H1 (cell line): Measurements from ENCODE around the gene ZNF189. TPM values are rescaled to one million over a fixed set of nuclear protein-coding genes. Genes with fewer than 3 reads are reported as not detected.
A peak's percentile ranks its signal among the peaks of the same experiment; 100 is the strongest.

ENCODE experiments used
- CTCF ChIA-PET: fragments of 300-600 bp; sonication (Branson Sonifier 250); formaldehyde crosslinking; loops from one replicate; lab custom pipeline; 2021; ENCODE audit not compliant: partially characterized antibody; lab: Charles Lee
- POLR2A ChIA-PET: fragments of 300-600 bp; sonication (Branson Sonifier 250); formaldehyde crosslinking; loops from one replicate; lab custom pipeline; 2021; ENCODE audit warnings: inconsistent platforms; ENCODE audit not compliant: partially characterized antibody; lab: Charles Lee
- DNase-seq, 2 experiments: peaks; one replicate each; pipeline versions ENCODE4 v3.0.0 to v3.0.0-alpha.2; 2010 to 2022; ENCODE audit warnings: low spot score in 2 of 2, low read depth in 1 of 2, mixed read lengths in 1 of 2
- FAIRE-seq: peaks from 2 replicates; lab custom pipeline; 2011; peaks lifted over from hg19 to GRCh38; lab: Jason Lieb, UNC
- H2AFZ ChIP-seq: 2 replicates; pipeline ENCODE4 v1.8.1; 2012; ENCODE audit warnings: low read length, inconsistent platforms
- H2AK5ac ChIP-seq: 2 replicates; pipeline ENCODE4 v1.6.1; 2013; ENCODE audit warnings: low read depth, low read length
- H2BK120ac ChIP-seq: replicated peaks from 2 replicates; pipeline ENCODE3; 2013; ENCODE audit warnings: low read depth, low read length, inconsistent platforms
- H2BK12ac ChIP-seq: 2 replicates; pipeline ENCODE4 v1.6.1; 2013; ENCODE audit warnings: low read depth, low read length
- H2BK15ac ChIP-seq: 2 replicates; pipeline ENCODE4 v1.6.1; 2013; ENCODE audit warnings: low read length
- H2BK20ac ChIP-seq: 2 replicates; pipeline ENCODE4 v1.6.1; 2013; ENCODE audit warnings: low read length
- H2BK5ac ChIP-seq: 2 replicates; pipeline ENCODE4 v1.6.1; 2013; ENCODE audit warnings: low read depth, low read length
- H3K14ac ChIP-seq: 2 replicates; pipeline ENCODE4 v1.6.1; 2013; ENCODE audit warnings: inconsistent platforms; ENCODE audit not compliant: insufficient read length
- H3K18ac ChIP-seq: 2 replicates; pipeline ENCODE4 v1.6.1; 2013; ENCODE audit warnings: low read length; ENCODE audit errors: extremely low read depth
- H3K23ac ChIP-seq: 2 replicates; pipeline ENCODE4 v1.6.1; 2013; ENCODE audit warnings: inconsistent platforms; ENCODE audit not compliant: insufficient read length
- H3K23me2 ChIP-seq: 2 replicates; pipeline ENCODE4 v1.6.1; 2013; ENCODE audit warnings: low read depth, low read length
- H3K27ac ChIP-seq: 2 replicates; pipeline ENCODE4 v1.6.1; 2011; ENCODE audit warnings: low read depth, low read length, inconsistent platforms
- H3K27me3 ChIP-seq, 4 experiments: replicated peaks in 1 of 4; 1 replicate in 1 of 4; 2 replicates in 3 of 4; pipeline versions ENCODE4 v1.6.1 to v1.8.1; 2011 to 2013; ENCODE audit warnings: low read length in 3 of 4, mild to moderate bottlenecking in 3 of 4, inconsistent platforms in 2 of 4, mixed read lengths in 2 of 4, moderate library complexity in 1 of 4; ENCODE audit not compliant: control insufficient read depth in 3 of 4, insufficient read depth in 3 of 4; ENCODE audit errors: extremely low read depth in 1 of 4
- H3K36me3 ChIP-seq, 4 experiments: 2 replicates each; pipeline versions ENCODE4 v1.6.1 to v1.8.1; 2011 to 2013; ENCODE audit warnings: mild to moderate bottlenecking in 4 of 4, low read length in 3 of 4, moderate library complexity in 2 of 4, control low read depth in 1 of 4, inconsistent platforms in 1 of 4; ENCODE audit not compliant: insufficient read depth in 4 of 4, control insufficient read depth in 2 of 4
- H3K4ac ChIP-seq: replicated peaks from 2 replicates; pipeline ENCODE3; 2013; ENCODE audit warnings: low read length, low read depth, mixed read lengths, inconsistent platforms; ENCODE audit not compliant: insufficient read length
- H3K4me1 ChIP-seq, 4 experiments: replicated peaks in 1 of 4; 1 replicate in 1 of 4; 2 replicates in 3 of 4; pipeline versions ENCODE4 v1.6.1 to v1.8.1; 2011 to 2013; ENCODE audit warnings: low read length in 3 of 4, inconsistent platforms in 2 of 4, mixed read lengths in 1 of 4; ENCODE audit not compliant: insufficient read depth in 4 of 4, control insufficient read depth in 3 of 4
- H3K4me2 ChIP-seq, 2 experiments: 2 replicates each; pipeline versions ENCODE4 v1.6.1 to v1.8.1; 2011 to 2013; ENCODE audit warnings: low read depth in 2 of 2, low read length in 2 of 2, control low read depth in 1 of 2, inconsistent platforms in 1 of 2, mild to moderate bottlenecking in 1 of 2; ENCODE audit not compliant: insufficient read depth in 1 of 2
- H3K4me3 ChIP-seq, 4 experiments: fragments of 200-600, 300-600 bp in 1 of 4; sonication (generic), shearing (Covaris generic), sonication (Bioruptor Twin) in 1 of 4; 2 replicates each; pipeline versions ENCODE4 v1.5.1 to v1.8.1; 2011 to 2016; ENCODE audit warnings: low read length in 4 of 4, low read depth in 3 of 4, control low read depth in 2 of 4, inconsistent platforms in 2 of 4, mild to moderate bottlenecking in 2 of 4, mixed read lengths in 1 of 4, moderate library complexity in 1 of 4; ENCODE audit not compliant: insufficient read depth in 2 of 4; ENCODE audit errors: extremely low read depth in 1 of 4
- H3K56ac ChIP-seq: replicated peaks from 2 replicates; pipeline ENCODE3; 2013; ENCODE audit warnings: low read depth, mild to moderate bottlenecking, mixed read lengths, low read length, inconsistent platforms; ENCODE audit not compliant: insufficient read length
- H3K79me1 ChIP-seq: 2 replicates; pipeline ENCODE4 v1.6.1; 2013; ENCODE audit warnings: low read depth, low read length, control low read depth
- H3K79me2 ChIP-seq, 2 experiments: 2 replicates each; pipeline versions ENCODE4 v1.6.1 to v1.8.1; 2012 to 2013; ENCODE audit warnings: low read length in 2 of 2, mild to moderate bottlenecking in 2 of 2, inconsistent platforms in 1 of 2; ENCODE audit not compliant: insufficient read depth in 2 of 2, control insufficient read depth in 1 of 2
- H3K9ac ChIP-seq, 4 experiments: replicated peaks in 1 of 4; 1 replicate in 1 of 4; 2 replicates in 3 of 4; pipeline versions ENCODE4 v1.6.1 to v1.8.1; 2011 to 2013; ENCODE audit warnings: low read depth in 3 of 4, low read length in 3 of 4, control low read depth in 2 of 4, mild to moderate bottlenecking in 2 of 4, moderate library complexity in 2 of 4, inconsistent platforms in 1 of 4; ENCODE audit errors: extremely low read depth in 1 of 4
- H3K9me3 ChIP-seq, 2 experiments: 2 replicates each; pipeline versions ENCODE4 v1.6.1 to v1.8.1; 2012 to 2013; ENCODE audit warnings: mild to moderate bottlenecking in 2 of 2, moderate library complexity in 2 of 2, control low read depth in 1 of 2, inconsistent platforms in 1 of 2, low read depth in 1 of 2, low read length in 1 of 2, mixed read lengths in 1 of 2; ENCODE audit not compliant: insufficient read depth in 2 of 2
- H4K20me1 ChIP-seq, 2 experiments: replicated peaks in 1 of 2; 2 replicates each; pipeline versions ENCODE3 to v1.8.1; 2011 to 2013; ENCODE audit warnings: inconsistent platforms in 2 of 2, low read length in 2 of 2, mild to moderate bottlenecking in 1 of 2; ENCODE audit not compliant: insufficient read depth in 2 of 2, control insufficient read depth in 1 of 2
- H4K5ac ChIP-seq: 2 replicates; pipeline ENCODE4 v1.6.1; 2013; ENCODE audit warnings: low read length, low read depth, mixed read lengths, inconsistent platforms; ENCODE audit not compliant: insufficient read length
- H4K8ac ChIP-seq: 2 replicates; pipeline ENCODE4 v1.8.0; 2013; ENCODE audit warnings: mild to moderate bottlenecking, moderate library complexity, low read length, inconsistent platforms; ENCODE audit not compliant: insufficient read depth; ENCODE audit errors: extremely low read depth
- H4K91ac ChIP-seq: replicated peaks from 2 replicates; pipeline ENCODE3; 2013; ENCODE audit warnings: low read length, mixed read lengths, inconsistent platforms; ENCODE audit not compliant: insufficient read length
- CBX5 ChIP-seq: fragments of 300-800, 300-1000 bp; sonication (generic); IDR thresholded peaks from 2 replicates; pipeline ENCODE4 v1.7.1; 2016; ENCODE audit warnings: antibody characterized with exemption, low read length, low read depth
- CTBP2 ChIP-seq: IDR thresholded peaks from 2 replicates; pipeline ENCODE4 v1.7.0; 2011; ENCODE audit warnings: borderline replicate concordance, mild to moderate bottlenecking, moderate library complexity, mixed read lengths, low read length; ENCODE audit not compliant: insufficient read depth, insufficient read length
- EGR1 ChIP-seq: IDR thresholded peaks from 2 replicates; pipeline ENCODE4 v1.6.1; 2011; ENCODE audit warnings: low read depth, low read length, borderline replicate concordance
- FOSL1 ChIP-seq: IDR thresholded peaks from 2 replicates; pipeline ENCODE4 v1.6.1; 2011; ENCODE audit warnings: mild to moderate bottlenecking, low read depth, low read length, moderate library complexity; ENCODE audit not compliant: insufficient read depth
- JUN ChIP-seq: IDR thresholded peaks from 2 replicates; pipeline ENCODE4 v1.6.1; 2011; ENCODE audit warnings: low read depth, mild to moderate bottlenecking, improper control_type of control experiment, low read length
- KDM1A ChIP-seq: fragments of 200-600, 300-600 bp; sonication (generic); IDR thresholded peaks from 2 replicates; pipeline ENCODE4 v1.7.1; 2016; ENCODE audit warnings: mild to moderate bottlenecking, low read length, borderline replicate concordance
- KDM4A ChIP-seq: IDR thresholded peaks from one replicate; pipeline ENCODE4 v1.7.1; 2012; ENCODE audit warnings: low read depth, mild to moderate bottlenecking, moderate library complexity, low read length, inconsistent platforms; ENCODE audit not compliant: severe bottlenecking
- KDM5A ChIP-seq: fragments of 200-600 bp; IDR thresholded peaks from 2 replicates; pipeline ENCODE4 v1.7.1; 2012; ENCODE audit warnings: mild to moderate bottlenecking, low read length, inconsistent platforms, mixed read lengths
- MAFK ChIP-seq: IDR thresholded peaks from 2 replicates; pipeline ENCODE4 v1.6.1; 2012; ENCODE audit warnings: low read depth, mild to moderate bottlenecking, improper control_type of control experiment, low read length
- POU5F1 ChIP-seq: IDR thresholded peaks from 2 replicates; pipeline ENCODE4 v1.6.1; 2011; ENCODE audit warnings: low read depth, mild to moderate bottlenecking, low read length, moderate library complexity
- SIRT6 ChIP-seq: IDR thresholded peaks from one replicate; pipeline ENCODE4 v1.7.1; 2012; ENCODE audit warnings: low read length, inconsistent platforms
- SP2 ChIP-seq: IDR thresholded peaks from 2 replicates; pipeline ENCODE4 v1.6.1; 2012; ENCODE audit warnings: mild to moderate bottlenecking, low read length, inconsistent platforms
- TAF7 ChIP-seq: optimal IDR thresholded peaks from 2 replicates; pipeline ENCODE3; 2011; ENCODE audit warnings: low read depth, mild to moderate bottlenecking, inconsistent platforms, low read length, moderate library complexity, borderline replicate concordance
- YY1 ChIP-seq: IDR thresholded peaks from 2 replicates; pipeline ENCODE4 v1.6.1; 2011; ENCODE audit warnings: low read depth, mild to moderate bottlenecking, low read length
- WGBS, 2 experiments: shearing (Covaris generic) in 1 of 2; methylation state at CpG; one replicate each; pipeline versions ENCODE4 v1.1.6 to v1.1.7; 2013 to 2015; ENCODE audit warnings: low lambda C conversion rate in 2 of 2, mixed read lengths in 2 of 2, inconsistent platforms in 1 of 2, low coverage in 1 of 2, missing lambda C conversion rate in 1 of 2; ENCODE audit not compliant: insufficient replicate concordance in 2 of 2, insufficient coverage in 1 of 2, insufficient read length in 1 of 2; ENCODE audit errors: extremely low coverage in 1 of 2, missing lambda C conversion rate in 1 of 2; 5-methylcytosine and 5-hydroxymethylcytosine counted together
- polyA plus RNA-seq, 7 experiments: library from polyadenylated mRNA; depleted of rRNA in 3 of 7; stranded (reverse) in 5 of 7; unstranded in 2 of 7; fragments of >200 nt in 5 of 7; fragments of 200-250 nt in 2 of 7; gene quantifications; 1 replicate in 5 of 7; 2 replicates in 1 of 7; 4 replicates in 1 of 7; pipeline versions ENCODE4 v1.2.1 to v1.2.3, GENCODE V29; 2011 to 2013; ENCODE audit warnings: missing spikeins in 2 of 7, mixed read lengths in 2 of 7
- total RNA-seq: library from RNA; stranded (reverse); fragmentation: NEBNext Ultra II Directional; extraction: Animal tissue kit (Norgen Biotek cat#: 25700); gene quantifications from 2 replicates; pipeline ENCODE4 v1.2.1, GENCODE V29; 2021

Gene ZNF189
- total and polyA plus RNA-seq, 2 of the 8 experiments (the other 6 are each of a cell fraction or from before 2014, with no cell fraction given) = 1.9 to 12.3 TPM

- no peak overlapping the region for H2AFZ ChIP-seq
- DNase-seq = no peak
- H3K79me1 ChIP-seq = no peaks in the 10 kb centered on the region
- no peak overlapping the region for H2AK5ac ChIP-seq
- no peak overlapping the region for H2BK5ac ChIP-seq
- peaks cover 0 to 18% (median 0%) of the 10 kb centered on the region in 4 experiments; a peak in 3 of 8 replicates for H3K36me3 ChIP-seq
- POLR2A ChIA-PET = interaction anchor here (1.0 to 2.6 kb wide), 2 partner anchors 13 to 15 kb away, joined by 4 to 9 read pairs; partner anchors contain the start of genes MRPL50 and ZNF189
- no peak overlapping the region for H3K56ac ChIP-seq
- H3K23ac ChIP-seq = no peak overlapping the region
- H3K14ac ChIP-seq = no peak overlapping the region
- H3K27me3 ChIP-seq = no peaks in the 10 kb centered on the region
- no peak overlapping the region for H2BK15ac ChIP-seq
- H3K27ac ChIP-seq = no peak overlapping the region
- no peak overlapping the region for H3K9ac ChIP-seq
- WGBS, 2 experiments = 77% methylated on average over 2 of the region's 2 CpGs; no CpG with 5 or more reads in 1 of the 2 experiments
- no peak overlapping the region for H4K91ac ChIP-seq
- H3K79me2 ChIP-seq = no peaks in the 10 kb centered on the region
- no peak overlapping the region for H3K4ac ChIP-seq
- no peak overlapping the region for H4K8ac ChIP-seq
- H3K23me2 ChIP-seq = no peaks in the 10 kb centered on the region
- no peak overlapping the region for H2BK20ac ChIP-seq
- H3K4me2 ChIP-seq = no peak overlapping the region
- H3K4me3 ChIP-seq = peak overlapping the region in 1 of 4 experiments; percentile 2; a peak in 1 of 8 replicates
- no peak overlapping the region for H2BK12ac ChIP-seq
- peaks cover 0 to 3% (median 0%) of the 10 kb centered on the region in 4 experiments; a peak in 3 of 7 replicates for H3K4me1 ChIP-seq
- CTCF ChIA-PET = interaction anchor here (1.1 kb wide), 1 partner anchor 13 kb away, joined by 3 read pairs; no protein-coding TSS in a partner anchor
- no peak overlapping the region; the same call in 1 of the 2 replicates for H3K18ac ChIP-seq
- H2BK120ac ChIP-seq = no peak overlapping the region
- no peaks in the 10 kb centered on the region for H4K20me1 ChIP-seq
- H3K9me3 ChIP-seq = peaks cover 6 to 14% of the 10 kb centered on the region in 2 experiments; a peak in 2 of 4 replicates
- no peak for FAIRE-seq
- H4K5ac ChIP-seq = no peak overlapping the region
- TF ChIP-seq YY1 (no peak), POU5F1 (no peak), MAFK (no peak), SP2 (no peak), CBX5 (no peak), CTBP2 (no peak), FOSL1 (no peak), SIRT6 (no peak), KDM1A (no peak), KDM4A (no peak), TAF7 (no peak), KDM5A (no peak), EGR1 (no peak), JUN (no peak)
Measured at GRCh38 chr9:101383361-101383760, 15.3 kb upstream of the ZNF189 start.
